ENCODE data around the gene S1PR4. TPM values are rescaled to one million over a fixed set of nuclear protein-coding genes. Genes with fewer than 3 reads are reported as not detected.
A peak's percentile ranks its signal among the peaks of the same experiment; 100 is the strongest.
"Not testable (repeated sequence)": the region's sequence is repeated elsewhere in the genome, so short reads cannot be mapped to it uniquely, and the experiment has no call there.

The S1PR4 gene
- polyA plus RNA-seq, 4 donors: 0.21 to 0.54 (median 0.32) TPM

- DNase-seq (ENCODE audit: low read depth in 4 of 4, low spot score in 3 of 4): no peak
These were observed 31.9 kb downstream of the S1PR4 start for GRCh38 chr19:3210347-3211017.

- DNase-seq (ENCODE audit: low read depth in 4 of 4, low spot score in 3 of 4): no peak
These were observed 32.6 kb downstream of the S1PR4 start for GRCh38 chr19:3211191-3211590.

GRCh38 chr19:3213159-3213558 lies 34.6 kb downstream of the S1PR4 start:
- DNase-seq (ENCODE audit: low read depth in 4 of 4, low spot score in 3 of 4): no peak

GRCh38 chr19:3216874-3217273 lies 38.3 kb downstream of the S1PR4 start:
- DNase-seq (ENCODE audit: low read depth in 4 of 4, low spot score in 3 of 4): no peak

- no peak for DNase-seq (ENCODE audit: low read depth in 4 of 4, low spot score in 3 of 4)
These were observed 42.0 kb downstream of the S1PR4 start for GRCh38 chr19:3220576-3220975.

GRCh38 chr19:3221576-3221975 lies 43.0 kb downstream of the S1PR4 start:
- not testable (repeated sequence) for DNase-seq (ENCODE audit: low read depth in 4 of 4, low spot score in 3 of 4)

- DNase-seq (ENCODE audit: low read depth in 4 of 4, low spot score in 3 of 4): no peak
These were observed 44.1 kb downstream of the S1PR4 start for GRCh38 chr19:3222709-3223108.

GRCh38 chr19:3224346-3225168 lies 46.0 kb downstream of the S1PR4 start, which contains the start of gene CELF5:
Gene CELF5 (plus strand): TSS chr19:3224661. CDS start chr19:3224740, 79 bp downstream.
- peak in 2 of 4 donors; percentile 6 to 29 for DNase-seq (ENCODE audit: low read depth in 4 of 4, low spot score in 3 of 4)

- DNase-seq (ENCODE audit: low read depth in 4 of 4, low spot score in 3 of 4): no peak
These were observed 46.6 kb downstream of the S1PR4 start for GRCh38 chr19:3225169-3225485.

GRCh38 chr19:3225677-3226093 lies 47.1 kb downstream of the S1PR4 start:
- no peak for DNase-seq (ENCODE audit: low read depth in 4 of 4, low spot score in 3 of 4)

- DNase-seq (ENCODE audit: low read depth in 4 of 4, low spot score in 3 of 4): no peak
These were observed 48.6 kb downstream of the S1PR4 start for GRCh38 chr19:3227054-3227626.

- no peak for DNase-seq (ENCODE audit: low read depth in 4 of 4, low spot score in 3 of 4)
These were observed 50.8 kb downstream of the S1PR4 start for GRCh38 chr19:3229346-3229743.

Other genes with a start within 250 kb of the S1PR4 start
- gene ZNF77, start 233.8 kb upstream of the S1PR4 start, polyA plus RNA-seq (ENCODE audit: insufficient read length in 4 of 4): 1 to 10 TPM; 6.5 to 8.1 (median 7.3) TPM
- 10 to 100 TPM in 1 of 4 donors, 1 to 10 TPM in 3; 1.9 to 10.5 (median 7.5) TPM for gene TLE6, start 201.2 kb upstream of the S1PR4 start, polyA plus RNA-seq (ENCODE audit: insufficient read length in 4 of 4)
- 10 to 100 TPM; 39.1 to 68.7 (median 43.7) TPM for gene TLE2, start 149.5 kb upstream of the S1PR4 start, polyA plus RNA-seq (ENCODE audit: insufficient read length in 4 of 4)
- gene TLE5, start 116.3 kb upstream of the S1PR4 start, polyA plus RNA-seq (ENCODE audit: insufficient read length in 4 of 4): 100 to 1,000 TPM; 425 to 627 (median 469) TPM
- 10 to 100 TPM; 49.1 to 58.9 (median 54.2) TPM for gene GNA11, start 84.4 kb upstream of the S1PR4 start, polyA plus RNA-seq (ENCODE audit: insufficient read length in 4 of 4)
- gene GNA15, start 42.7 kb upstream of the S1PR4 start, polyA plus RNA-seq (ENCODE audit: insufficient read length in 4 of 4): 1 to 10 TPM in 3 of 4 donors, under 1 TPM in 1; 0.96 to 2.2 (median 1.1) TPM
- 10 to 100 TPM; 28.1 to 50.9 (median 32.1) TPM for gene NCLN, start 7.2 kb downstream of the S1PR4 start, polyA plus RNA-seq (ENCODE audit: insufficient read length in 4 of 4)
- gene CELF5, start 45.9 kb downstream of the S1PR4 start, polyA plus RNA-seq (ENCODE audit: insufficient read length in 4 of 4): 1 to 10 TPM in 2 of 4 donors, under 1 TPM in 2; 0.76 to 1.3 (median 0.97) TPM
- gene NFIC, start 187.8 kb downstream of the S1PR4 start, polyA plus RNA-seq (ENCODE audit: insufficient read length in 4 of 4): 10 to 100 TPM; 21.7 to 57.6 (median 26.6) TPM